ENCODE data around the gene PLXNA4.

Gene PLXNA4

GRCh38 chr7:132578050-132578370 is 1.7 kb upstream of the PLXNA4 start:
- no peaks in the 10 kb centered on the region for H3K36me3 Mint-ChIP-seq
- ATAC-seq (ENCODE audit: low read depth) (no peak), DNase-seq (ENCODE audit: low spot score in 2 of 2) (no peak)
- peak overlapping the region; percentile 12 for H3K4me3 Mint-ChIP-seq
- H3K4me1 Mint-ChIP-seq, result peaks cover 4% of the 10 kb centered on the region
- H3K27me3 Mint-ChIP-seq, result peaks cover 22% of the 10 kb centered on the region
- H3K9me3 Mint-ChIP-seq, result no peaks in the 10 kb centered on the region
- H3K27ac Mint-ChIP-seq, result no peak overlapping the region

- DNase-seq (ENCODE audit: low spot score in 2 of 2) (no peak), ATAC-seq (ENCODE audit: low read depth) (no peak)
- H3K27ac Mint-ChIP-seq, result no peak overlapping the region
- peaks cover 4% of the 10 kb centered on the region for H3K4me1 Mint-ChIP-seq
- H3K27me3 Mint-ChIP-seq, result peaks cover 26% of the 10 kb centered on the region
- no peaks in the 10 kb centered on the region for H3K9me3 Mint-ChIP-seq
- no peaks in the 10 kb centered on the region for H3K36me3 Mint-ChIP-seq
- peak overlapping the region; percentile 68 for H3K4me3 Mint-ChIP-seq
These were observed 1.2 kb upstream of the PLXNA4 start for GRCh38 chr7:132577206-132578049.

GRCh38 chr7:132576721-132577085 is 433 bp upstream of the PLXNA4 start:
- DNase-seq (ENCODE audit: low spot score in 2 of 2), result no peak
- Mint-ChIP-seq H3K4me1 (peaks cover 4% of the 10 kb centered on the region), H3K27me3 (peaks cover 29% of the 10 kb centered on the region), H3K27ac (no peak overlapping the region), H3K4me3 (no peak overlapping the region), H3K9me3 (no peaks in the 10 kb centered on the region), H3K36me3 (no peaks in the 10 kb centered on the region)
- no peak for ATAC-seq (ENCODE audit: low read depth)

- no peaks in the 10 kb centered on the region for H3K36me3 Mint-ChIP-seq
- H3K27ac Mint-ChIP-seq, result no peak overlapping the region
- ATAC-seq (ENCODE audit: low read depth) (no peak), DNase-seq (ENCODE audit: low spot score in 2 of 2) (no peak)
- H3K27me3 Mint-ChIP-seq, result peaks cover 37% of the 10 kb centered on the region
- no peak overlapping the region for H3K4me3 Mint-ChIP-seq
- H3K4me1 Mint-ChIP-seq, result peaks cover 4% of the 10 kb centered on the region
- no peaks in the 10 kb centered on the region for H3K9me3 Mint-ChIP-seq
These were observed 770 bp downstream of the PLXNA4 start for GRCh38 chr7:132575419-132575981.

GRCh38 chr7:132574223-132574622 is 2.0 kb downstream of the PLXNA4 start:
- Mint-ChIP-seq H3K4me1 (peaks cover 4% of the 10 kb centered on the region), H3K9me3 (no peaks in the 10 kb centered on the region), H3K36me3 (no peaks in the 10 kb centered on the region), H3K27ac (no peak overlapping the region), H3K4me3 (no peak overlapping the region), H3K27me3 (peaks cover 39% of the 10 kb centered on the region)
- ATAC-seq (ENCODE audit: low read depth) (no peak), DNase-seq (ENCODE audit: low spot score in 2 of 2) (no peak)

GRCh38 chr7:132573251-132573955 is 2.9 kb downstream of the PLXNA4 start:
- no peak for ATAC-seq (ENCODE audit: low read depth)
- Mint-ChIP-seq H3K4me3 (no peak overlapping the region), H3K27ac (no peak overlapping the region), H3K9me3 (no peaks in the 10 kb centered on the region), H3K27me3 (peaks cover 40% of the 10 kb centered on the region), H3K36me3 (no peaks in the 10 kb centered on the region), H3K4me1 (peaks cover 4% of the 10 kb centered on the region)
- no peak for DNase-seq (ENCODE audit: low spot score in 2 of 2)

- Mint-ChIP-seq H3K9me3 (no peaks in the 10 kb centered on the region), H3K27ac (no peak overlapping the region), H3K4me3 (no peak overlapping the region), H3K4me1 (peaks cover 4% of the 10 kb centered on the region), H3K27me3 (peaks cover 34% of the 10 kb centered on the region), H3K36me3 (no peaks in the 10 kb centered on the region)
- no peak for DNase-seq (ENCODE audit: low spot score in 2 of 2)
- no peak for ATAC-seq (ENCODE audit: low read depth)
These were observed 3.7 kb downstream of the PLXNA4 start for GRCh38 chr7:132572526-132572925.

GRCh38 chr7:132571970-132572369 is 4.3 kb downstream of the PLXNA4 start:
- no peaks in the 10 kb centered on the region for H3K36me3 Mint-ChIP-seq
- no peak overlapping the region for H3K27ac Mint-ChIP-seq
- no peak overlapping the region for H3K4me3 Mint-ChIP-seq
- H3K27me3 Mint-ChIP-seq, result peaks cover 33% of the 10 kb centered on the region
- no peaks in the 10 kb centered on the region for H3K9me3 Mint-ChIP-seq
- peaks cover 4% of the 10 kb centered on the region for H3K4me1 Mint-ChIP-seq
- DNase-seq (ENCODE audit: low spot score in 2 of 2), result no peak
- no peak for ATAC-seq (ENCODE audit: low read depth)

GRCh38 chr7:132569884-132570614 is 6.2 kb downstream of the PLXNA4 start:
- H3K36me3 Mint-ChIP-seq, result no peaks in the 10 kb centered on the region
- H3K27ac Mint-ChIP-seq, result no peak overlapping the region
- DNase-seq (ENCODE audit: low spot score in 2 of 2) (no peak), ATAC-seq (ENCODE audit: low read depth) (no peak)
- H3K4me1 Mint-ChIP-seq, result peaks cover 2% of the 10 kb centered on the region
- H3K9me3 Mint-ChIP-seq, result no peaks in the 10 kb centered on the region
- H3K27me3 Mint-ChIP-seq, result peaks cover 33% of the 10 kb centered on the region
- H3K4me3 Mint-ChIP-seq, result no peak overlapping the region

GRCh38 chr7:132568962-132569361 is 7.3 kb downstream of the PLXNA4 start:
- H3K9me3 Mint-ChIP-seq, result peaks cover 3% of the 10 kb centered on the region
- peaks cover 3% of the 10 kb centered on the region for H3K36me3 Mint-ChIP-seq
- DNase-seq (ENCODE audit: low spot score in 2 of 2), result no peak
- ATAC-seq (ENCODE audit: low read depth), result no peak
- H3K27ac Mint-ChIP-seq, result no peak overlapping the region
- no peaks in the 10 kb centered on the region for H3K4me1 Mint-ChIP-seq
- peaks cover 39% of the 10 kb centered on the region for H3K27me3 Mint-ChIP-seq
- no peak overlapping the region for H3K4me3 Mint-ChIP-seq

GRCh38 chr7:132565885-132566284 is 10.4 kb downstream of the PLXNA4 start:
- Mint-ChIP-seq H3K36me3 (peaks cover 5% of the 10 kb centered on the region), H3K4me1 (no peaks in the 10 kb centered on the region), H3K4me3 (no peak overlapping the region), H3K9me3 (peaks cover 3% of the 10 kb centered on the region), H3K27me3 (peaks cover 31% of the 10 kb centered on the region), H3K27ac (no peak overlapping the region)
- DNase-seq (ENCODE audit: low spot score in 2 of 2) (no peak), ATAC-seq (ENCODE audit: low read depth) (no peak)

- peaks cover 26% of the 10 kb centered on the region for H3K27me3 Mint-ChIP-seq
- no peaks in the 10 kb centered on the region for H3K4me1 Mint-ChIP-seq
- no peak for ATAC-seq (ENCODE audit: low read depth)
- no peak for DNase-seq (ENCODE audit: low spot score in 2 of 2)
- peaks cover 5% of the 10 kb centered on the region for H3K36me3 Mint-ChIP-seq
- peaks cover 3% of the 10 kb centered on the region for H3K9me3 Mint-ChIP-seq
- H3K27ac Mint-ChIP-seq, result no peak overlapping the region
- no peak overlapping the region for H3K4me3 Mint-ChIP-seq
These were observed 10.8 kb downstream of the PLXNA4 start for GRCh38 chr7:132565441-132565840.

GRCh38 chr7:132564849-132565248 is 11.4 kb downstream of the PLXNA4 start:
- H3K27ac Mint-ChIP-seq, result no peak overlapping the region
- ATAC-seq (ENCODE audit: low read depth), result no peak
- H3K36me3 Mint-ChIP-seq, result peaks cover 5% of the 10 kb centered on the region
- no peaks in the 10 kb centered on the region for H3K4me1 Mint-ChIP-seq
- peaks cover 22% of the 10 kb centered on the region for H3K27me3 Mint-ChIP-seq
- peaks cover 3% of the 10 kb centered on the region for H3K9me3 Mint-ChIP-seq
- DNase-seq (ENCODE audit: low spot score in 2 of 2), result no peak
- no peak overlapping the region for H3K4me3 Mint-ChIP-seq

GRCh38 chr7:132564090-132564489 is 12.2 kb downstream of the PLXNA4 start:
- DNase-seq (ENCODE audit: low spot score in 2 of 2), result no peak
- Mint-ChIP-seq H3K27ac (no peak overlapping the region), H3K9me3 (peaks cover 3% of the 10 kb centered on the region), H3K36me3 (peaks cover 5% of the 10 kb centered on the region), H3K27me3 (peaks cover 20% of the 10 kb centered on the region), H3K4me1 (no peaks in the 10 kb centered on the region), H3K4me3 (no peak overlapping the region)
- no peak for ATAC-seq (ENCODE audit: low read depth)
